Transverse colon (tissue), 4 donors: ENCODE data around the gene ELP5. TPM values are rescaled to one million over a fixed set of nuclear protein-coding genes. Genes with fewer than 3 reads are reported as not detected.

Experiments used
- DNase-seq: peaks from one replicate; pipeline ENCODE4 v3.0.0-alpha.2; 2019
- H3K27ac ChIP-seq, 4 donors: fragments of 200-600 bp; sonication (generic); 2 replicates each; pipeline ENCODE4 v1.5.1; 2016 to 2018; ENCODE audit warnings: inconsistent platforms in 4 of 4
- H3K27me3 ChIP-seq: fragments of 200-600 bp; sonication (generic); 2 replicates; pipeline ENCODE4 v1.5.1; 2017; ENCODE audit warnings: inconsistent platforms
- H3K36me3 ChIP-seq, 4 donors: fragments of 200-600 bp; sonication (generic); 2 replicates each; pipeline ENCODE4 v1.5.1; 2017 to 2019; ENCODE audit warnings: inconsistent platforms in 4 of 4
- H3K4me1 ChIP-seq, 4 donors: fragments of 200-600 bp; sonication (generic); 2 replicates each; pipeline ENCODE4 v1.5.1; 2017 to 2020; ENCODE audit warnings: inconsistent platforms in 4 of 4
- H3K4me3 ChIP-seq, 4 donors: fragments of 200-600 bp; sonication (generic); 1 replicate in 1 of 4; 2 replicates in 3 of 4; pipeline versions ENCODE4 v1.5.1 to v1.6.1; 2017 to 2019; ENCODE audit warnings: inconsistent platforms in 4 of 4
- H3K9me3 ChIP-seq, 2 donors: fragments of 200-600 bp; sonication (generic); 2 replicates each; pipeline ENCODE4 v1.5.1; 2017 to 2019; ENCODE audit warnings: inconsistent platforms in 2 of 2
- EP300 ChIP-seq: sonication (generic); formaldehyde crosslinking; IDR thresholded peaks from one replicate; pipeline ENCODE4 v1.6.1; 2017; ENCODE audit warnings: antibody characterized with exemption, low read depth
- POLR2A ChIP-seq: fragments of 450-650 bp; IDR thresholded peaks from one replicate; pipeline ENCODE4 v1.6.1; 2016; ENCODE audit warnings: antibody characterized with exemption, mild to moderate bottlenecking, moderate library complexity
- POLR2AphosphoS5 ChIP-seq, 3 donors: sonication (generic); formaldehyde crosslinking; IDR thresholded peaks; one replicate each; pipeline ENCODE4 v1.6.1; 2016; ENCODE audit warnings: antibody characterized with exemption in 3 of 3
- WGBS, 2 donors: methylation state at CpG; one replicate each; pipeline ENCODE4 v1.1.5; 2018; ENCODE audit warnings: low coverage in 1 of 2; 5-methylcytosine and 5-hydroxymethylcytosine counted together
- in situ Hi-C, 4 donors: fragments of 200-750 bp; cut with MboI; loops; one replicate each; pipeline versions ENCODE4 v1.15.0 to v1.15.1; 2017; ENCODE audit warnings: low sequenced_read_pairs in 3 of 4, low pct_ligation_motif_present in 1 of 4, low pct_unique_long_range_greater_than_20kb in 1 of 4
- intact Hi-C: fragments of 100-400 bp; cut with DNase I; formaldehyde crosslinking; loops from one replicate; pipeline ENCODE4 v1.15.1; 2023; ENCODE audit warnings: low total_unique reads
- total RNA-seq, 4 donors: library from RNA; depleted of rRNA; stranded (reverse); fragments of >200 nt; gene quantifications; one replicate each; pipeline ENCODE4 v1.1.0, GENCODE V29; 2016
- TF ChIP-seq, protein P1 (sequence below), 5 experiments: fragments of 200-600 bp in 3 of 5; fragments of 450-650 bp in 2 of 5; sonication (generic) in 3 of 5; IDR thresholded peaks; 1 replicate in 2 of 5; 2 replicates in 3 of 5; pipeline ENCODE4 v1.5.1; 2016 to 2017; ENCODE audit warnings: antibody characterized with exemption in 5 of 5, inconsistent platforms in 3 of 5, mild to moderate bottlenecking in 2 of 5, moderate library complexity in 1 of 5

ELP5 gene
- total RNA-seq, 4 donors from 2014 or later: 4.9 to 36.2 (median 30.3) TPM

DNA sequence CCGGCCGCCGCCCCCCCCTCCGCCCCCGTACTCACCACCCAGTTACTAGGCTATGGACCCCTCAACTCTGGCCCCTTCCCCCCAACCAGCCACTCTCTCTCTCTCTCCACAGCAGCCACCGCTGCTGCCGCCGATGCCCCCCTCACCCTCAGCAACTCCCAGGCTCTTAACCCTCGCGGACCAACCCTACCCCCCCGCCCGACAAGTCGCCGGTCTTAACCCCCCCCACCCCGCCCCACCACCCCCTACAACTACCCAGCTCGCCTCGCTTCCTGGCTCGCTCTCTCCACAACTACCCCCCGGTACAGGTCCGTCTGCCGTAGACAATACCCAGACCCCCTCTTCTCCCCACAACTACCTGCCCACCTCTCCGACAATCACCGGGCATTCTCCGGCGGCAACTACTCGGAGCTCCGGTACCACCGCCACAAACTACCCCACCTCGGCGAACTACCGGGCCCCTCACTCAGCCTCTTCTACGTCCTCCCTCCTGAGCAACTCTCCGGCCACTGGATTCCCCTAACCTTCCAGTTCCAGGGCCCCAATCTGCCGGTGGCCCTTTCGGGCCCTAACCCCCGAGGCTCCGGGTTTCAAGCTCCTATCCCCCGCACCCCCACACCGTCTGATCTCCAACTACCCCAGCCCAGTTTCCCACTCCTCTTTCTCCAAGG is 13.5 kb upstream of the ELP5 start:
- intact Hi-C loops (no loop called here), in situ Hi-C loops (loop anchor here in 1 of 4 donors (25.0 kb wide), 1 partner anchor 899 kb away; no protein-coding TSS in a partner anchor)
- peaks cover 30 to 57% (median 44%) of the 10 kb centered on the region in 4 donors for H3K4me1 ChIP-seq
- peaks cover 0 to 9% (median 4%) of the 10 kb centered on the region in 4 donors for H3K36me3 ChIP-seq
- H3K27ac ChIP-seq: peak overlapping the region; percentile 96 to 98 (median 96)
- peak overlapping the region; percentile 81 to 90 (median 86) for H3K4me3 ChIP-seq
- no peaks in the 10 kb centered on the region for H3K9me3 ChIP-seq
- 0 to 2% methylated on average over 1 to 37 of the region's 39 CpGs for WGBS, 2 donors
- no peak for TF ChIP-seq EP300
- TF ChIP-seq POLR2AphosphoS5 (IDR thresholded peaks at IDR 0.05): no peak
- TF ChIP-seq, protein P1, sequence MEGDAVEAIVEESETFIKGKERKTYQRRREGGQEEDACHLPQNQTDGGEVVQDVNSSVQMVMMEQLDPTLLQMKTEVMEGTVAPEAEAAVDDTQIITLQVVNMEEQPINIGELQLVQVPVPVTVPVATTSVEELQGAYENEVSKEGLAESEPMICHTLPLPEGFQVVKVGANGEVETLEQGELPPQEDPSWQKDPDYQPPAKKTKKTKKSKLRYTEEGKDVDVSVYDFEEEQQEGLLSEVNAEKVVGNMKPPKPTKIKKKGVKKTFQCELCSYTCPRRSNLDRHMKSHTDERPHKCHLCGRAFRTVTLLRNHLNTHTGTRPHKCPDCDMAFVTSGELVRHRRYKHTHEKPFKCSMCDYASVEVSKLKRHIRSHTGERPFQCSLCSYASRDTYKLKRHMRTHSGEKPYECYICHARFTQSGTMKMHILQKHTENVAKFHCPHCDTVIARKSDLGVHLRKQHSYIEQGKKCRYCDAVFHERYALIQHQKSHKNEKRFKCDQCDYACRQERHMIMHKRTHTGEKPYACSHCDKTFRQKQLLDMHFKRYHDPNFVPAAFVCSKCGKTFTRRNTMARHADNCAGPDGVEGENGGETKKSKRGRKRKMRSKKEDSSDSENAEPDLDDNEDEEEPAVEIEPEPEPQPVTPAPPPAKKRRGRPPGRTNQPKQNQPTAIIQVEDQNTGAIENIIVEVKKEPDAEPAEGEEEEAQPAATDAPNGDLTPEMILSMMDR (IDR thresholded peaks at IDR 0.05): no peak
- TF ChIP-seq POLR2A: no peak
- DNase-seq: no peak
- H3K27me3 ChIP-seq: no peaks in the 10 kb centered on the region

DNA sequence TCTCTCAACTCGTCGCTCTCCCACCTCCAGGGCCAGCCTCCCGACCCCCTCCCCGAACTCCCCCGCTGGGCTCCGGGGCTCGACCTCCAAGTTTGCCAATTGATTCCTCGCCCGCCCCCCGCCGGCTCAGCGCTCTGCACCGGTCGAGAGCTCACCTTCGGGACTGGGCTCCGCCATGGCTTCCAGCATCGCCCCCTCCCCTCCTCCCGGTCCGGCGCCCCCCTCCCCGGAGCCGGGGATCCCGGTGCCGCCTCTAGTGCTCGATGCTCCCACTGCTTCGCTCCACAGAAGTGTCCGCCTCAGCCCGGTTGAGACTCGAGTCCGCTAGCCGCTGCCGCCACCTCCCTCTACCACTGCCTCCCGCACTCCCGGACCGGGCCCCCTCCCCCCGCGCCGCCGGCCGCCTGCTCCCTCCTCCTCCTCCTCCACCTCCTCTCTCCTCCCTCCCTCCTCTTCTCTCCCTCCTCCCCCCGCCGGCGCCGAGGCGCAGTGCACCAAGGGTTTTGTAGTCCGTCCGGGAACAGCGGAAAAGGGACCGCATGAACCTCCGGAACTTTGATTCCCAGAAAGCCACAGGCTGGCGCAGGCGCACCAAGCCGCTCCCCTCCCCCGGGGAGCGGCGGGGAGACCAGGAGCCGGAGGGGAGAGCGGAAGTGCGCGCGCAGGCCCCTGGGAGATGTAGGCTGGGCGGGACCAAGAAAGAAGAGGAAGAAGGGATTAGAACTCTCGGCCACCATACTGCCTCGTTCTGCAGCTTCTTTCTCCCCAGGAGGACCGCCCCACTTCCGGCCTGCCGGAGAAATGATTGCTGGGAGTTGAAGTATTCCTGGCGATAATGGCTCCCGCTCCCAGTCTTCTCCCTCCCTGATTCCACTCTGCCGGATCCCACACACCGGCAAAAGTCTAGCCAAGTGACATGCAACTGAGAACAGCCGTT is 12.7 kb upstream of the ELP5 start, which contains the start of gene PHF23:
TSS of gene PHF23 (minus strand) at position 367 of the 937 bp plus-strand sequence. CDS start at position 189, 178 bp downstream.
- no peaks in the 10 kb centered on the region for H3K27me3 ChIP-seq
- peak within 1 kb of the TSS; percentile 81 to 95 (median 86) for H3K4me3 ChIP-seq
- TF ChIP-seq, protein P1 (IDR thresholded peaks at IDR 0.05): peak in 3 of 5 experiments; percentile 20 to 77 (median 70)
- peak; percentile 43 to 67 (median 52) for TF ChIP-seq POLR2AphosphoS5 (IDR thresholded peaks at IDR 0.05)
- peak; percentile 48 for TF ChIP-seq EP300
- TF ChIP-seq POLR2A: peak; percentile 80
- peak; percentile 99 for DNase-seq
- no peaks in the 10 kb centered on the region for H3K9me3 ChIP-seq
- peaks cover 31 to 61% (median 45%) of the 10 kb centered on the region in 4 donors for H3K4me1 ChIP-seq
- intact Hi-C loops: loop anchor here (5.0 kb wide), 1 partner anchor 603 kb away; no protein-coding TSS in a partner anchor
- peaks cover 0 to 13% (median 6%) of the 10 kb centered on the region in 4 donors for H3K36me3 ChIP-seq
- peak within 1 kb of the TSS; percentile 96 to 99 (median 98) for H3K27ac ChIP-seq
- WGBS, 2 donors: 0 to 1% methylated on average over 5 to 60 of the region's 72 CpGs
- in situ Hi-C loops: loop anchor here in 1 of 4 donors (25.0 kb wide), 1 partner anchor 898 kb away; no protein-coding TSS in a partner anchor

DNA sequence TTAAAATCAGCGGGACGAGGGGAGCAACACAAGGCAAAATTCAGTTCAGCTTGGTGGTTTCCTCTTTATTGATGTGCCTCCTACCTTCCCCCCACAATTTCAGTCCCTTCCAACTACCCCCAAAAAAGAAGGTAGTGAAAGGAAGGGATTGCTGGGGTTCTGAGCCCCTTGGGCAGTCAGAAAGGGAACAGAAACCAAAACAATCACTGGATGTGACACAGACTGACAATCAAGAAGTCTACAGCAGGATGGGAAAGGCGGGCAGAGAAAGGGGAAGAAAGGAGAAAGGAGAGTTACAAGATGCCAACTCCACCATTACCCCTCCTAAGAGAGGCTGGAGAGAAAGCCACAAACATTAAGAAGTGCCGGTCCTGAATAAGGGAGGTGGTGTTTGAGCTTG is 11.6 kb upstream of the ELP5 start:
- Histone ChIP-seq H3K4me3 (peak overlapping the region in 2 of 4 donors; percentile 64 to 95), H3K27me3 (no peaks in the 10 kb centered on the region), H3K36me3 (peaks cover 0 to 20% (median 10%) of the 10 kb centered on the region in 4 donors), H3K4me1 (peaks cover 25 to 52% (median 37%) of the 10 kb centered on the region in 4 donors), H3K27ac (peak overlapping the region; percentile 91 to 99 (median 98)), H3K9me3 (no peaks in the 10 kb centered on the region)
- intact Hi-C loops: loop anchor here (5.0 kb wide), 1 partner anchor 602 kb away; no protein-coding TSS in a partner anchor
- no peak for DNase-seq
- in situ Hi-C loops: loop anchor here in 1 of 4 donors (25.0 kb wide), 1 partner anchor 897 kb away; no protein-coding TSS in a partner anchor
- 34 to 54% methylated on average over 3 to 4 of the region's 4 CpGs for WGBS, 2 donors
- TF ChIP-seq POLR2A (no peak), POLR2AphosphoS5 (IDR thresholded peaks at IDR 0.05) (no peak), EP300 (no peak)
- TF ChIP-seq, protein P1 (IDR thresholded peaks at IDR 0.05): no peak
